GM21390 (cell line): Measurements from ENCODE around the gene RBPJ.

Source experiments
- ATAC-seq: cut with Tn5 transposase; IDR thresholded peaks from one replicate; pipeline ENCODE4 v1.9.1; 2021; ENCODE audit not compliant: unreplicated experiment

RBPJ gene

DNA sequence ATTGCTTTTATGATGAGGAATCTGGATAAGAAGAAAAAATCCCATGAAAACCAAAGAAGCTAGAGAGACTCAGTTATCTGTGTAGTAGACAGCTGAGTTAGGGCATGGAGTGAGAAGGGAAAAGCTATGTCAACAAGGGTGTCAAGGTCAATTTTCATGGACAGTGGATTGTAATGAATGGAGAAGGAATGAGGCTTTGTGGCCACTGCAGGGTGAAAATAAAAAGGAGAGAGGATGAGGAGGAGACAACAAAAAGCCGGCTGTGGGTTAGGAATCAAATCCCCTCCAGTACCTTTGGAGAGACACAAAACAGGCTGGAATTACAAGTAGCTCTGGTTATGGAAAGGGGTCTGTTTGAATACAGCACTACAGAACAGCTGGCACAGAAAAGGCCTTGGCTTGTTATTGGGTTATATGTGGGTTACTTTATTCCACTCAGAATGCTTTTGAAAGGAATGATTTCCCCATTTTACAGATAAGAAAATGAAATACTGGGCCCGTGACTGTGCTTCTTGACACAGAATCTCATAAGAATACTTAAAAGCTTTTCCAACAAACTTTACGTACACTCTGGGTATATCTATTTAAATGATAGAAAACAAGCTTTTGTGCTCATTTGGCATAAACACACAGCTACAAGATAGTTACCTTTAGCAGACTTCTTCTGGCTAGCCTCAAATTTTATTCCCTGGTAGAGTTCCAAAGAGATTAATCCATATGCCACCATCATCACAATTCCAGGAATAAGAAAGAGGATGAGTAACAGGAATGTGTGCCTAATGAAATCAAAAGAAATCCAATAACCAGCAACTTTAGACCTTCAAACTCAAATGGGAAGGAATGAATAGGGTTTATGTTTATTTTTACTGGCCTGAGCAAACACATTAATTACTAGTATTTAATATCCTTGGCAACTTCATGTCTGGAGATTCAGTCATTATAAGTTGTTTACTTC lies 162.0 kb downstream of the RBPJ start:
- no peak for ATAC-seq

DNA sequence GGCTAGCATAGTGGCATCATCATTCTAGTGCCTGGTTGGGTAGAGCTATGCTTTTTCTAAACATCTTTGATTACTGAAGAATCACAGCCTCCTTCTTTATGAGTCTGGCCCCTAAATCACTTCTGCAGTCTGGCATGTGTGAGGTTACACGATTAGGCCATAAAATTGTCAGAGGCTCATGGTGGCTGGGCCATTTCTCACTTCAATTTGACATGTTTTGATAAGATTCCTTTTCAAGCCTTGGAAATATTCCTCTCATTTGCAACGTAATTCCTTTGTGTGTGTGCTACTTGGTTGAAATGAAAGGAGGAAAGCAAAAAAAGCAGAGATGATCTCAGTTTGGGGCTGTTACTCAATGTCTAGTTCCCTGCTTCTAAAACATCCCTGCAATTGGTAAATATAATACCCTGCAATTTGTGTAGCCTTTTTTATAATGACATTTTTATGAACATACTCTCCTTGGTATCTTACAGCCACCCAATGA lies 163.3 kb downstream of the RBPJ start:
- ATAC-seq = no peak

DNA sequence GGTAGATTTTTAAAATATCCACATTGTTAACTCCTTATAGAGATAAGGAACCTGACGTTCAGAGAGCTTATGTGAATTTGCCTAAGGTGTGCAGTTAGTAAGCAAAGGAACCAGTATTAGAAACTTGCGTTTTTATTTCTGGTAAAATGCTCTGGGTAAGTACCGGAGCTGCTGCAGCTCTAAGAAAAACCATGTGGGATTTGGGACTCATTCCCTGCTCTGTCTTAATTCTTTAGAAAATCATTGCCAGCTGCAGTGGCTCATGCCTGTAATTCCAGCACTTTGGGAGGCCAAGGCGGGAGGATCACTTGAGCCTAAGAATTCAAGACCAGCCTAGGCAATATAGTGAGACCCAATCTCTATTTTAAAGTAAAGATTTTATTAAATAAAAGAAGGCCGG lies 163.7 kb downstream of the RBPJ start:
- ATAC-seq = no peak
